Neural cell (in vitro differentiated cells): ENCODE data around the gene PSG1.
"Not testable (repeated sequence)": the region's sequence is repeated elsewhere in the genome, so short reads cannot be mapped to it uniquely, and the experiment has no call there.

Source experiments
- CTCF ChIP-seq: fragments of 450-650 bp; IDR thresholded peaks from 2 replicates; pipeline ENCODE4 v1.5.1; 2014; ENCODE audit warnings: antibody characterized with exemption, mild to moderate bottlenecking, moderate library complexity; ENCODE audit not compliant: poor library complexity, severe bottlenecking
- EZH2 ChIP-seq: fragments of 200-600, 300-800 bp; shearing (Covaris generic), sonication (generic); IDR thresholded peaks from 2 replicates; pipeline ENCODE4 v1.6.1; 2014; ENCODE audit warnings: antibody characterized with exemption, low read length, borderline replicate concordance, mild to moderate bottlenecking; ENCODE audit not compliant: insufficient read depth, poor library complexity, severe bottlenecking
- POLR2AphosphoS5 ChIP-seq: IDR thresholded peaks from 2 replicates; pipeline ENCODE4 v1.6.1; 2012
- REST ChIP-seq: IDR thresholded peaks from 2 replicates; pipeline ENCODE4 v1.6.1; 2012; ENCODE audit warnings: borderline replicate concordance

DNA sequence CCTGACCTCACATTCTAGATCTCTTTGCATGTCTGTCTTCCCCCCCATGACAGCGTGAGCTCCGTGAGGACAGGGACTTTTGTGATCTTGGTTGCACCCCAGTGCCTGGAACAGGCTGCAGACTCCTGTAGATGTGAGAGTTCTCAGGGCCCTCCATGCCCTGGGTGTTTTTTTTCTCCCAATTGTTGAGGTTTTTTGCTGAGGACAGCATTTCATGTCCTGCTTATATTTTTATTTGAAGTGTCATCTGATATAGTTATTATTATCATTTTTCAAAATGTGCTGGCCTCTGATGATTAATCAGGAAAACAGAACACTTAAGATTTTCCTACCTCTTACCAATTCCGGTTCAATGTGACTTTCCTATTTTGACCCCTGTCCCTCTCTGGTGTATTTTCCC lies 24.8 kb downstream of the PSG1 start:
- not testable (repeated sequence) for TF ChIP-seq CTCF, POLR2AphosphoS5, EZH2, REST
